ENCODE measurements around the gene GRK2. TPM values are rescaled to one million over a fixed set of nuclear protein-coding genes. Genes with fewer than 3 reads are reported as not detected.

The GRK2 gene
- total and polyA plus RNA-seq, 5 experiments from 2014 or later = 16.8 to 354 (median 70.7) TPM

- POLR2A ChIA-PET = interaction anchor here (0.9 to 35.0 kb wide), 9 partner anchors 11 to 763 kb away, joined by 3 to 2293 read pairs (median 10); partner anchors contain the start of genes ANKRD13D, POLD4, PPP1CA and SSH3
- H3K9me3 Mint-ChIP-seq = no peaks in the 10 kb centered on the region
- peaks cover 4 to 25% (median 17%) of the 10 kb centered on the region in 3 donors for H3K36me3 Mint-ChIP-seq
- ATAC-seq = peak; percentile 43 to 49
- H3K4me1 Mint-ChIP-seq = peaks cover 36 to 68% (median 65%) of the 10 kb centered on the region in 4 donors
- H3K4me3 Mint-ChIP-seq = peak overlapping the region; percentile 74 to 98 (median 81)
- H3K27ac Mint-ChIP-seq = peak overlapping the region; percentile 70 to 90 (median 88)
- DNase-seq = peak; percentile 57 to 84 (median 79)
- H3K27me3 Mint-ChIP-seq = no peaks in the 10 kb centered on the region
These were observed 432 bp upstream of the GRK2 start for GRCh38 chr11:67265633-67266448.

- Mint-ChIP-seq H3K4me1 (peaks cover 42 to 74% (median 70%) of the 10 kb centered on the region in 4 donors), H3K27me3 (no peaks in the 10 kb centered on the region), H3K9me3 (no peaks in the 10 kb centered on the region), H3K4me3 (peak overlapping the region; percentile 92 to 98 (median 97)), H3K27ac (peak overlapping the region; percentile 95 to 100 (median 96)), H3K36me3 (peaks cover 4 to 26% (median 17%) of the 10 kb centered on the region in 3 donors)
- POLR2A ChIA-PET = interaction anchor here (0.6 to 35.0 kb wide), 18 partner anchors 13 to 217 kb away, joined by 3 to 2293 read pairs (median 5); partner anchors contain the start of genes ANKRD13D, POLD4, PPP1CA and PTPRCAP
- ATAC-seq = peak; percentile 2 to 13
- DNase-seq = peak in 3 of 10 donors; percentile 47 to 71 (median 49)
These were observed 1.2 kb downstream of the GRK2 start for GRCh38 chr11:67267188-67268080.

GRCh38 chr11:67268081-67268961 is 2.0 kb downstream of the GRK2 start:
- peaks cover 4 to 27% (median 17%) of the 10 kb centered on the region in 3 donors for H3K36me3 Mint-ChIP-seq
- H3K4me3 Mint-ChIP-seq = peak overlapping the region; percentile 92 to 98 (median 97)
- POLR2A ChIA-PET = interaction anchor here (0.9 to 35.0 kb wide), 15 partner anchors 13 to 216 kb away, joined by 3 to 2293 read pairs (median 5); partner anchors contain the start of genes ANKRD13D, POLD4, PPP1CA and PTPRCAP
- peak in 8 of 10 donors; percentile 57 to 82 (median 64) for DNase-seq
- peak overlapping the region; percentile 95 to 100 (median 96) for H3K27ac Mint-ChIP-seq
- no peaks in the 10 kb centered on the region for H3K9me3 Mint-ChIP-seq
- ATAC-seq = peak; percentile 26 to 44
- H3K27me3 Mint-ChIP-seq = no peaks in the 10 kb centered on the region
- peaks cover 34 to 74% (median 70%) of the 10 kb centered on the region in 4 donors for H3K4me1 Mint-ChIP-seq

GRCh38 chr11:67268962-67269268 is 2.6 kb downstream of the GRK2 start:
- H3K36me3 Mint-ChIP-seq = peaks cover 4 to 30% (median 17%) of the 10 kb centered on the region in 3 donors
- H3K4me1 Mint-ChIP-seq = peaks cover 34 to 76% (median 69%) of the 10 kb centered on the region in 4 donors
- H3K27ac Mint-ChIP-seq = peak overlapping the region; percentile 95 to 100 (median 96)
- H3K4me3 Mint-ChIP-seq = peak overlapping the region; percentile 92 to 98 (median 97)
- DNase-seq (no peak), ATAC-seq (no peak)
- H3K27me3 Mint-ChIP-seq = no peaks in the 10 kb centered on the region
- POLR2A ChIA-PET = interaction anchor here (1.0 to 35.0 kb wide), 4 partner anchors 29 to 83 kb away, joined by 4 to 2293 read pairs (median 36); partner anchors contain the start of genes ANKRD13D, POLD4 and SSH3
- no peaks in the 10 kb centered on the region for H3K9me3 Mint-ChIP-seq

GRCh38 chr11:67269401-67270255 is 3.4 kb downstream of the GRK2 start:
- Mint-ChIP-seq H3K27ac (peak overlapping the region; percentile 95 to 100 (median 97)), H3K4me1 (peaks cover 33 to 80% (median 72%) of the 10 kb centered on the region in 4 donors), H3K36me3 (peaks cover 4 to 36% (median 17%) of the 10 kb centered on the region in 3 donors), H3K9me3 (no peaks in the 10 kb centered on the region), H3K27me3 (no peaks in the 10 kb centered on the region), H3K4me3 (peak overlapping the region; percentile 92 to 98 (median 96))
- ATAC-seq = no peak
- peak in 1 of 10 donors; percentile 43 for DNase-seq
- POLR2A ChIA-PET = interaction anchor here (0.6 to 35.0 kb wide), 13 partner anchors 30 to 1812 kb away, joined by 3 to 2293 read pairs (median 6); partner anchors contain the start of genes ANKRD13D, KDM2A, POLD4 and PPP1CA

- no peaks in the 10 kb centered on the region for H3K27me3 Mint-ChIP-seq
- H3K4me1 Mint-ChIP-seq = peaks cover 33 to 83% (median 72%) of the 10 kb centered on the region in 4 donors
- ATAC-seq (no peak), DNase-seq (peak in 1 of 10 donors; percentile 54)
- H3K4me3 Mint-ChIP-seq = peak overlapping the region; percentile 92 to 98 (median 96)
- H3K27ac Mint-ChIP-seq = peak overlapping the region; percentile 95 to 100 (median 97)
- POLR2A ChIA-PET = interaction anchor here (0.6 to 35.0 kb wide), 15 partner anchors 8 to 377 kb away, joined by 3 to 2293 read pairs (median 3); partner anchors contain the start of genes ANKRD13D, KDM2A, POLD4 and PPP1CA
- H3K9me3 Mint-ChIP-seq = no peaks in the 10 kb centered on the region
- H3K36me3 Mint-ChIP-seq = peaks cover 4 to 42% (median 17%) of the 10 kb centered on the region in 3 donors
These were observed 4.3 kb downstream of the GRK2 start for GRCh38 chr11:67270256-67271204.

- H3K27me3 Mint-ChIP-seq = no peaks in the 10 kb centered on the region
- H3K9me3 Mint-ChIP-seq = no peaks in the 10 kb centered on the region
- DNase-seq (no peak), ATAC-seq (no peak)
- peaks cover 36 to 84% (median 73%) of the 10 kb centered on the region in 4 donors for H3K4me1 Mint-ChIP-seq
- H3K27ac Mint-ChIP-seq = peak overlapping the region; percentile 95 to 100 (median 97)
- peak overlapping the region; percentile 92 to 98 (median 96) for H3K4me3 Mint-ChIP-seq
- peaks cover 4 to 46% (median 17%) of the 10 kb centered on the region in 3 donors for H3K36me3 Mint-ChIP-seq
- POLR2A ChIA-PET = interaction anchor here (0.6 to 35.0 kb wide), 17 partner anchors 9 to 376 kb away, joined by 3 to 2293 read pairs (median 6); partner anchors contain the start of genes AIP, ANKRD13D, POLD4 and PPP1CA
These were observed 4.9 kb downstream of the GRK2 start for GRCh38 chr11:67271205-67271540.

- H3K4me1 Mint-ChIP-seq = peaks cover 39 to 89% (median 78%) of the 10 kb centered on the region in 4 donors
These were observed 5.4 kb downstream of the GRK2 start for GRCh38 chr11:67271541-67272284.

More at GRCh38 chr11:67271541-67272284, 5.4 kb downstream of the GRK2 start:
- H3K27me3 Mint-ChIP-seq = no peaks in the 10 kb centered on the region
- H3K4me3 Mint-ChIP-seq = peak overlapping the region; percentile 92 to 98 (median 96)
- H3K36me3 Mint-ChIP-seq = peaks cover 4 to 46% (median 17%) of the 10 kb centered on the region in 3 donors
- DNase-seq (peak in 6 of 10 donors; percentile 36 to 75 (median 70)), ATAC-seq (peak; percentile 36 to 48)
- peak overlapping the region; percentile 95 to 100 (median 97) for H3K27ac Mint-ChIP-seq
- POLR2A ChIA-PET = interaction anchor here (0.6 to 35.0 kb wide), 18 partner anchors 9 to 1851 kb away, joined by 3 to 2293 read pairs (median 5); partner anchors contain the start of genes AIP, ANKRD13D, POLD4 and PPP1CA
- H3K9me3 Mint-ChIP-seq = no peaks in the 10 kb centered on the region

All from naive thymus-derived CD8-positive, alpha-beta T cell (primary cell).